B cell (primary cell): Measurements from ENCODE around the gene SFSWAP. TPM values are rescaled to one million over a fixed set of nuclear protein-coding genes. Genes with fewer than 3 reads are reported as not detected.

ENCODE experiments used
- ATAC-seq: fragments of 200-7000 bp; cut with Tn5 transposase; one replicate; pipeline ENCODE4 v1.10.0; 2021; ENCODE audit warnings: low read depth, mild to moderate bottlenecking, moderate number of reproducible peaks, moderate library complexity
- CTCF ChIA-PET: fragments of 350-600 bp; sonication (Branson Sonifier 250); formaldehyde crosslinking; loops from one replicate; lab custom pipeline; 2021; ENCODE audit warnings: antibody characterized with exemption, inconsistent platforms; lab: Charles Lee
- POLR2A ChIA-PET: fragments of 350-600 bp; sonication (Branson Sonifier 250); formaldehyde crosslinking; loops from one replicate; lab custom pipeline; 2021; ENCODE audit warnings: antibody characterized with exemption; lab: Charles Lee
- DNase-seq: peaks from one replicate; pipeline ENCODE4 v3.0.0; 2013
- H2AFZ ChIP-seq: 2 replicates; pipeline ENCODE4 v1.6.1; 2012; ENCODE audit warnings: mild to moderate bottlenecking, low read depth, low read length; ENCODE audit not compliant: insufficient read depth, poor library complexity, severe bottlenecking
- H3K27ac ChIP-seq, 2 donors: 1 replicate in 1 of 2; 2 replicates in 1 of 2; pipeline ENCODE4 v1.5.1; 2012 to 2013; ENCODE audit warnings: low read length in 2 of 2, mild to moderate bottlenecking in 2 of 2, moderate library complexity in 1 of 2
- H3K27me3 ChIP-seq, 4 experiments: fragments of 200-600 bp in 1 of 4; sonication (generic) in 1 of 4; replicated peaks in 1 of 4; 1 replicate in 2 of 4; 2 replicates in 2 of 4; pipeline versions ENCODE4 v1.6.1 to v1.7.0; 2013 to 2016; ENCODE audit warnings: low read length in 3 of 4, mild to moderate bottlenecking in 2 of 4, mixed read lengths in 1 of 4, moderate library complexity in 1 of 4; ENCODE audit not compliant: insufficient read depth in 4 of 4, control insufficient read depth in 3 of 4; ENCODE audit errors: control extremely low read depth in 1 of 4
- H3K36me3 ChIP-seq, 2 experiments: replicated peaks in 1 of 2; 1 replicate in 1 of 2; 2 replicates in 1 of 2; pipeline versions ENCODE4 v1.6.1 to v1.7.1; 2013; ENCODE audit warnings: low read length in 1 of 2; ENCODE audit not compliant: insufficient read depth in 2 of 2, control insufficient read depth in 1 of 2; ENCODE audit errors: control extremely low read depth in 1 of 2, extremely low read depth in 1 of 2
- H3K4me1 ChIP-seq, 2 donors: fragments of 200-600 bp in 1 of 2; sonication (generic) in 1 of 2; 1 replicate in 1 of 2; 2 replicates in 1 of 2; pipeline versions ENCODE4 v1.5.1 to v1.6.1; 2013 to 2017; ENCODE audit warnings: low read length in 2 of 2; ENCODE audit not compliant: control insufficient read depth in 2 of 2, insufficient read depth in 2 of 2
- H3K4me2 ChIP-seq: replicated peaks from 2 replicates; pipeline ENCODE3; 2012; ENCODE audit warnings: mild to moderate bottlenecking, low read depth, low read length; ENCODE audit not compliant: poor library complexity, severe bottlenecking
- H3K4me3 ChIP-seq, 5 experiments: fragments of 200-600 bp in 1 of 5; sonication (generic) in 1 of 5; 1 replicate in 3 of 5; 2 replicates in 2 of 5; pipeline versions ENCODE4 v1.5.1 to v1.7.0; 2011 to 2016; ENCODE audit warnings: low read length in 4 of 5, mild to moderate bottlenecking in 4 of 5, low read depth in 2 of 5, control low read depth in 1 of 5, moderate library complexity in 1 of 5; ENCODE audit not compliant: insufficient read depth in 1 of 5; ENCODE audit errors: control extremely low read depth in 1 of 5, extremely low read depth in 1 of 5
- H3K79me2 ChIP-seq: fragments of 200-600 bp; sonication (generic); one replicate; pipeline ENCODE4 v1.6.0; 2016; ENCODE audit warnings: low read length; ENCODE audit not compliant: control insufficient read depth, insufficient read depth
- H3K9ac ChIP-seq: fragments of 200-600 bp; sonication (generic); 2 replicates; pipeline ENCODE4 v1.6.1; 2017; ENCODE audit warnings: mild to moderate bottlenecking, low read length, moderate library complexity
- H3K9me3 ChIP-seq, 3 donors: one replicate each; pipeline versions ENCODE4 v1.6.1 to v1.7.1; 2013; ENCODE audit warnings: low read length in 2 of 3; ENCODE audit not compliant: control insufficient read depth in 2 of 3, insufficient read depth in 1 of 3; ENCODE audit errors: control extremely low read depth in 1 of 3
- H4K20me1 ChIP-seq: 2 replicates; pipeline ENCODE4 v1.6.0; 2012; ENCODE audit warnings: mild to moderate bottlenecking, low read length; ENCODE audit not compliant: insufficient read depth, control insufficient read depth, poor library complexity, severe bottlenecking
- H3K27ac Mint-ChIP-seq: one replicate; pipeline ENCODE4 v1.8.0; 2021; ENCODE audit warnings: mixed read lengths
- H3K27me3 Mint-ChIP-seq: one replicate; pipeline ENCODE4 v1.8.0; 2021; ENCODE audit warnings: mixed read lengths
- H3K4me1 Mint-ChIP-seq: one replicate; pipeline ENCODE4 v1.8.0; 2021; ENCODE audit warnings: mixed read lengths
- H3K4me3 Mint-ChIP-seq: one replicate; pipeline ENCODE4 v1.8.0; 2021; ENCODE audit warnings: mixed read lengths
- H3K9me3 Mint-ChIP-seq: one replicate; pipeline ENCODE4 v1.8.0; 2022; ENCODE audit warnings: mixed read lengths; ENCODE audit not compliant: insufficient read depth
- EZH2 ChIP-seq: IDR thresholded peaks from 2 replicates; pipeline ENCODE4 v1.6.1; 2012; ENCODE audit warnings: borderline replicate concordance, low read depth, mild to moderate bottlenecking, moderate library complexity, low read length; ENCODE audit not compliant: insufficient read depth, poor library complexity, severe bottlenecking
- WGBS: methylation state at CpG from one replicate; pipeline ENCODE4 v1.1.5; 2013; ENCODE audit warnings: missing lambda C conversion rate; ENCODE audit not compliant: insufficient coverage; 5-methylcytosine and 5-hydroxymethylcytosine counted together
- intact Hi-C: fragments of 100-400 bp; cut with micrococcal nuclease; formaldehyde crosslinking; loops from one replicate; pipeline ENCODE4 v1.10.0; 2022
- polyA plus RNA-seq: library from polyadenylated mRNA; depleted of rRNA; stranded (reverse); fragments of >200 nt; gene quantifications from 2 replicates; pipeline ENCODE4 v1.2.3, GENCODE V29; 2012
- total RNA-seq, 2 donors: library from RNA; stranded (reverse); fragments of 120-200 nt in 1 of 2; gene quantifications; 1 replicate in 1 of 2; 2 replicates in 1 of 2; pipeline versions ENCODE4 v1.2.3 to v1.2.4, GENCODE V29; 2013 to 2022
- TF ChIP-seq, protein P1 (sequence below): fragments of 200-600 bp; IDR thresholded peaks from one replicate; pipeline ENCODE4 v1.8.0; 2022; ENCODE audit warnings: antibody characterized with exemption, mild to moderate bottlenecking

The SFSWAP gene
- total and polyA plus RNA-seq, 2 donors (not counting 1 experiment from before 2014, with no cell fraction given): 69.3 to 122 TPM

DNA sequence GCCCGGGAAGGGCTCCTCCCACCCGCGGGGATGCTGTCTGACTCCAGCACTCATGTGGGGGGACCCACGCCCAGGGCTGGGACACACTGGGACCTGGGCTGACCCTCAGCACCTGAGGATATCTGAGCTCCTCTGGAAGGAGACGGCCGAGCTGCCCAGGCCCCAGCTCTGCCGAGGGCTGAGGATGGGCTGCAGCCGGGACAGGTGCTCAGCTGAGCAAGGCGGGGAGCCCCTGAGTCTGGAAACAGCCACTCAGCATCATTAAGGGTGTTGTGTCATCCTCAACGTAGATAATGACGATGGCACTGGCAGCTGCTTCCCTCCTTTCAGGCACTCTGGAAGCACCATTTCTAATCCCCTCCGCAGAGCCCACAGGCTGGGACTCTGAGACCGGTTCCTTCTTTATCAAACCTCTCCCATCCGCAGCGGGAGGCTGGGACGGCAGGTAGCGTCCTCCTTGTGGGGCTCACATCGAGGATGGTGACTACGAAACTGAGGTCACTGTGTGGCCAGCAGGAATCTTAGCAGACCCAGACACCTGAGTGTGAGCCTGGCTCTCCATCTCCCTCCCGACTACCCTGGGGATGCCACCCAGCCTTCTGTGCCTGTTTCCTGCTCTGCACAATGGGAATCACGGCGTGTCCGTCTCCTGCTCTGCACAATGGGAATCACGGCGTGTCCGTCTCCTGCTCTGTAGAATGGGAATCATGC is 26.7 kb upstream of the SFSWAP start:
- intact Hi-C loops: no loop called here
- H2AFZ ChIP-seq: no peak overlapping the region

More for the DNA sequence above, 26.7 kb upstream of the SFSWAP start:
- no peak overlapping the region for H3K4me3 Mint-ChIP-seq
- H3K4me1 Mint-ChIP-seq: no peaks in the 10 kb centered on the region
- Histone ChIP-seq H3K4me1 (peaks cover 0 to 7% of the 10 kb centered on the region in 2 donors), H3K79me2 (no peaks in the 10 kb centered on the region), H3K4me2 (no peak overlapping the region), H3K27ac (no peak overlapping the region), H3K27me3 (no peaks in the 10 kb centered on the region), H3K9me3 (peaks cover 0 to 15% (median 0%) of the 10 kb centered on the region in 3 donors), H3K36me3 (no peaks in the 10 kb centered on the region), H3K9ac (no peak overlapping the region), H3K4me3 (no peak overlapping the region), H4K20me1 (no peaks in the 10 kb centered on the region)
- H3K27ac Mint-ChIP-seq: no peak overlapping the region
- TF ChIP-seq EZH2: no peak
- TF ChIP-seq, protein P1, sequence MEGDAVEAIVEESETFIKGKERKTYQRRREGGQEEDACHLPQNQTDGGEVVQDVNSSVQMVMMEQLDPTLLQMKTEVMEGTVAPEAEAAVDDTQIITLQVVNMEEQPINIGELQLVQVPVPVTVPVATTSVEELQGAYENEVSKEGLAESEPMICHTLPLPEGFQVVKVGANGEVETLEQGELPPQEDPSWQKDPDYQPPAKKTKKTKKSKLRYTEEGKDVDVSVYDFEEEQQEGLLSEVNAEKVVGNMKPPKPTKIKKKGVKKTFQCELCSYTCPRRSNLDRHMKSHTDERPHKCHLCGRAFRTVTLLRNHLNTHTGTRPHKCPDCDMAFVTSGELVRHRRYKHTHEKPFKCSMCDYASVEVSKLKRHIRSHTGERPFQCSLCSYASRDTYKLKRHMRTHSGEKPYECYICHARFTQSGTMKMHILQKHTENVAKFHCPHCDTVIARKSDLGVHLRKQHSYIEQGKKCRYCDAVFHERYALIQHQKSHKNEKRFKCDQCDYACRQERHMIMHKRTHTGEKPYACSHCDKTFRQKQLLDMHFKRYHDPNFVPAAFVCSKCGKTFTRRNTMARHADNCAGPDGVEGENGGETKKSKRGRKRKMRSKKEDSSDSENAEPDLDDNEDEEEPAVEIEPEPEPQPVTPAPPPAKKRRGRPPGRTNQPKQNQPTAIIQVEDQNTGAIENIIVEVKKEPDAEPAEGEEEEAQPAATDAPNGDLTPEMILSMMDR: no peak
- H3K27me3 Mint-ChIP-seq: peaks cover 5% of the 10 kb centered on the region
- ChIA-PET POLR2A (no interaction called here), CTCF (no interaction called here)
- DNase-seq (no peak), ATAC-seq (no peak)
- WGBS: 80% methylated on average over 26 of the region's 26 CpGs
- H3K9me3 Mint-ChIP-seq: no peaks in the 10 kb centered on the region
